Psoas muscle (tissue), 8 donors: Measurements from ENCODE around the gene SEC24A. TPM values are rescaled to one million over a fixed set of nuclear protein-coding genes. Genes with fewer than 3 reads are reported as not detected.
"Not testable (repeated sequence)": the region's sequence is repeated elsewhere in the genome, so short reads cannot be mapped to it uniquely, and the experiment has no call there.

Experiments
- ATAC-seq, 4 donors: fragments of 200-7000 bp; cut with Tn5 transposase; one replicate each; pipeline ENCODE4 v1.9.1; 2020; ENCODE audit warnings: moderate library complexity in 3 of 4, mild to moderate bottlenecking in 2 of 4
- DNase-seq, 2 donors: peaks; one replicate each; pipeline ENCODE4 v3.0.0-alpha.2; 2020
- H3K27ac ChIP-seq: fragments of 200-600 bp; one replicate; pipeline ENCODE4 v1.8.0; 2022
- H3K27me3 ChIP-seq, 3 donors: fragments of 200-600 bp in 1 of 3; one replicate each; pipeline versions ENCODE4 v1.6.1 to v1.8.0; 2013 to 2022; ENCODE audit warnings: low read length in 2 of 3, mild to moderate bottlenecking in 2 of 3, moderate library complexity in 1 of 3; ENCODE audit not compliant: insufficient read depth in 3 of 3
- H3K36me3 ChIP-seq, 2 donors: fragments of 200-600 bp in 1 of 2; one replicate each; pipeline versions ENCODE4 v1.6.1 to v1.8.0; 2013 to 2022; ENCODE audit warnings: low read depth in 1 of 2, mild to moderate bottlenecking in 1 of 2, moderate library complexity in 1 of 2; ENCODE audit not compliant: insufficient read depth in 1 of 2
- H3K4me1 ChIP-seq: fragments of 200-600 bp; one replicate; pipeline ENCODE4 v1.8.0; 2022
- H3K4me3 ChIP-seq: fragments of 200-600 bp; one replicate; pipeline ENCODE4 v1.8.0; 2022; ENCODE audit warnings: mild to moderate bottlenecking
- H3K9me3 ChIP-seq: fragments of 200-600 bp; one replicate; pipeline ENCODE4 v1.8.0; 2022
- WGBS, 3 donors: extraction: QIAGEN DNeasy Blood & Tissue Kit; methylation state at CpG; one replicate each; pipeline versions ENCODE4 v1.1.6 to v1.1.7; 2013; 5-methylcytosine and 5-hydroxymethylcytosine counted together
- intact Hi-C, 2 donors: fragments of 100-400 bp; cut with DNase I; formaldehyde crosslinking; loops; one replicate each; pipeline versions ENCODE4 v1.11.0 to v1.14.2; 2022
- polyA plus RNA-seq, 3 donors: library from polyadenylated mRNA; stranded (reverse); fragments of 200-250 nt; gene quantifications; one replicate each; pipeline ENCODE4 v1.2.3, GENCODE V29; 2013
- total RNA-seq, 4 donors: library from RNA; stranded (reverse); fragmentation: NEBNext Ultra II Directional in 2 of 4; extraction: Animal tissue kit (Norgen Biotek cat#: 25700) in 2 of 4; gene quantifications; one replicate each; pipeline versions ENCODE4 v1.2.1 to v1.2.4, GENCODE V29; 2021 to 2023
- TF ChIP-seq, protein P1 (sequence below): fragments of 200-600 bp; IDR thresholded peaks from one replicate; pipeline ENCODE4 v1.8.0; 2022; ENCODE audit warnings: antibody characterized with exemption
- donor health status: healthy with polysubstance abuse.
- donor health status: DM: no; HTN: no; CAD: no; lungs with moderate emphysema.
- donor health status: Bipolar disorder and iron deficiency.
- donor health status: healthy.
- donor health status: DM: yes; HTN: yes; CAD: no.
- donor health status: DM: no; HTN: no; CAD: no.
- donor health status: DM: no; HTN: no; CAD: no.
- donor health status: DM: yes; HTN: yes; CAD: no.

SEC24A gene
- total and polyA plus RNA-seq, 7 donors, result 5.7 to 25.2 (median 16.9) TPM

DNA sequence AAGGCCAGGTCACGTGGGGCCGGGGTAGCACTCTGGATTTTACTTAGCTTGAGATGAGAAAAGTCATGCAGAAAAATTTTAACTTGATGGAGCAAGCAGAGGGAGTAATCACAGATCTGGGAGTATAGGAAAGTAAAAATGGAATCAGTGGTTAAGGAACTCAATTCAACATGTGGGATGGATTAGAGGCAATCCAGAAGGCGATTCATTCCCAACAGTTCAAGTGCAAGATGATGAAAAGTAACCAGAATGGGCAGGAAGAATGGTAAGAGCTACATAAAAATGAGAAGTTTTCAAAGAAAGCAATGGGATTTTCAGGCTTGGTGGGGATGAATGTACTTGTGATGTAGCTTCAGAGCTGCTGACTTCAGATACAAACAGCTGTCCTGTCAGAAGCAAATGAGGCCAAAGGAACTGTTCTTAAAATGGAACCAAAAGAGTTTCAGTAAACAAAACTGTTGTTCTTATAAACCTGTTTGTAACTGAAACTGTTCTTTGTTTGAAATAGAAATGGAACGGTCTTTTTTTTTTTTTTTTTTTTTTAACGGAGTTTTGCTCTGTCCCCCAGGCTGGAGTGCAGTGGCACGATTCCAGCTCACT is 5.6 kb upstream of the SEC24A start:
- H3K4me1 ChIP-seq, result peaks cover 5% of the 10 kb centered on the region
- TF ChIP-seq, protein P1, sequence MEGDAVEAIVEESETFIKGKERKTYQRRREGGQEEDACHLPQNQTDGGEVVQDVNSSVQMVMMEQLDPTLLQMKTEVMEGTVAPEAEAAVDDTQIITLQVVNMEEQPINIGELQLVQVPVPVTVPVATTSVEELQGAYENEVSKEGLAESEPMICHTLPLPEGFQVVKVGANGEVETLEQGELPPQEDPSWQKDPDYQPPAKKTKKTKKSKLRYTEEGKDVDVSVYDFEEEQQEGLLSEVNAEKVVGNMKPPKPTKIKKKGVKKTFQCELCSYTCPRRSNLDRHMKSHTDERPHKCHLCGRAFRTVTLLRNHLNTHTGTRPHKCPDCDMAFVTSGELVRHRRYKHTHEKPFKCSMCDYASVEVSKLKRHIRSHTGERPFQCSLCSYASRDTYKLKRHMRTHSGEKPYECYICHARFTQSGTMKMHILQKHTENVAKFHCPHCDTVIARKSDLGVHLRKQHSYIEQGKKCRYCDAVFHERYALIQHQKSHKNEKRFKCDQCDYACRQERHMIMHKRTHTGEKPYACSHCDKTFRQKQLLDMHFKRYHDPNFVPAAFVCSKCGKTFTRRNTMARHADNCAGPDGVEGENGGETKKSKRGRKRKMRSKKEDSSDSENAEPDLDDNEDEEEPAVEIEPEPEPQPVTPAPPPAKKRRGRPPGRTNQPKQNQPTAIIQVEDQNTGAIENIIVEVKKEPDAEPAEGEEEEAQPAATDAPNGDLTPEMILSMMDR, result no peak
- whole genome bisulfite sequencing, 3 donors, result 73 to 83% (median 78%) methylated on average over 6 of the region's 6 CpGs
- DNase-seq (no peak), ATAC-seq (no peak)
- intact Hi-C loops, result no loop called here
- H3K27me3 ChIP-seq, result no peaks in the 10 kb centered on the region
- H3K27ac ChIP-seq, result no peak overlapping the region
- H3K36me3 ChIP-seq, result no peaks in the 10 kb centered on the region
- no peak overlapping the region for H3K4me3 ChIP-seq
- no peaks in the 10 kb centered on the region for H3K9me3 ChIP-seq

DNA sequence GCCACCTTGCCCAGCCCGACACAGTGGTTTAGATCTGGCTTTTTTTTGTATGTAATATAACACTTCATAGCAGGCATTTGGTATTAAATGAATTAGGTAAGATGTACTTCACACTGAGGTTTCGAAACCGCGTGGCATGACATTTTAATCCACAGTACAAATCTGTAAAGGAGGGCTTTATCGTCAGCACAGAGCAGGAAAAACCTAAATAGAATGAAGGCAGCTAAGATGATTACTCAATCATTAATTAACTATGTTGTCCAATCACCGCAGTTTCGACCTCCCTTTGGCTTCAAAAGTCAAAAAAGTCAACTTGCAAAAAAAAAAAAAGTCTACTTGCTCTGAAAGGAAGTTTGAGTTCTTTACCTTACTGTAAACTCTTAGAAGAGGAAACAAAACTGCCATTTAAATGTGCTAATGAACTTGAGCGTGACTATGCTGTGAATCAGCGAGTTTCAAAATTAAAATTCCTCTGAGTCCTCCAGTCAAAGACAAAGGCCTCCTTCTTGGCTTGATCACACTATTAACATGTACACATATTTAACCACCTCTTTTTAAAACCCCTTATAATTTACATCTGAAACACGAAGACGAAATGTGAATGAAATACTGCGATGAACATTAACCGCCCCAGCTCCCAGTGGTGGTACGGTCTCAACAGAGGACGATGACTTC is 698 bp upstream of the SEC24A start:
- 3 to 5% (median 4%) methylated on average over 15 of the region's 15 CpGs for WGBS, 3 donors
- ATAC-seq (peak; percentile 13 to 67 (median 55)), DNase-seq (peak; percentile 25 to 58)
- no peaks in the 10 kb centered on the region for H3K27me3 ChIP-seq
- peak overlapping the region; percentile 98 for H3K4me3 ChIP-seq
- intact Hi-C loops, result loop anchor here (2.0 to 5.0 kb wide), 2 partner anchors 15 to 121 kb away; partner anchors contain the start of genes SAR1B (in 2 of the 2) and JADE2 (in 1 of the 2)
- peaks cover 0 to 7% of the 10 kb centered on the region in 2 donors for H3K36me3 ChIP-seq
- H3K9me3 ChIP-seq, result no peaks in the 10 kb centered on the region
- TF ChIP-seq, protein P1, result no peak
- H3K4me1 ChIP-seq, result peaks cover 26% of the 10 kb centered on the region
- H3K27ac ChIP-seq, result peak overlapping the region; percentile 99

DNA sequence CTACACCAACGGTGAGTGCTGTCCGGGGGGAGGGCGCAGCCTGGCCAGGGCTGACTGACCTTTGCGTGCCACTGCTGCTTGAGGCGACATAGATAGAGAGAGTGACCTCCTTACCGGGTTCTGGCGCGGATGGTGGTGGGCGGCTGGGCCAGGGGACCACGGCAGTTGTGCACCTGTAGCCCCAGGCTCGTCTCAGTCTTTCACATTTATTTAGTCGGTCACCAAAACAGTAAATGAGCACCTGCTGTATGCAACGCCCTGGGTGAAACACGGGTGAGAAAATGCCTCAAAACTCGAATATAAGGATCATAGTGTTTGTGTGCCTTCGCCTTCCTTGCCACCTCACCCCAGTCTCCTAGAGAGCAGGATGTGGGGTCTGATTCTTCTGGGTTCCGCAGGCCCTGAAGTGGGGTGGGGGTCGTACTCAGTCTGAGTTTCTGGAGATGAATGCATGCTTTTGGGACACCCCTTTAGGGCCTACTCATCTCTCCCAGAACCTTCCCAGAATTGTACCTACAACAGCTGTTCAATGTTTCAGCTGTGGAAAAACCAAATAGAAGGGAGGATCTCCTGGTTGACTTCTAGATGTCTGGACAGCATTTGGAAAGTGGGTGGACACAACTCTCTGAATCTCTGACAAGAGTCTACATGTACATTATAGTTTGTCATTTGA is 714 bp downstream of the SEC24A start:
- Histone ChIP-seq H3K4me1 (peaks cover 26% of the 10 kb centered on the region), H3K27ac (peak overlapping the region; percentile 99), H3K27me3 (no peaks in the 10 kb centered on the region), H3K9me3 (no peaks in the 10 kb centered on the region), H3K4me3 (peak overlapping the region; percentile 98), H3K36me3 (peaks cover 0 to 9% of the 10 kb centered on the region in 2 donors)
- intact Hi-C loops, result loop anchor here (2.0 to 5.0 kb wide), 2 partner anchors 16 to 122 kb away; partner anchors contain the start of genes SAR1B (in 2 of the 2) and JADE2 (in 1 of the 2)
- WGBS, 3 donors, result 0 to 1% (median 1%) methylated on average over 18 of the region's 18 CpGs
- TF ChIP-seq, protein P1, result no peak
- DNase-seq (peak; percentile 37 to 64), ATAC-seq (peak; percentile 33 to 58 (median 44))

DNA sequence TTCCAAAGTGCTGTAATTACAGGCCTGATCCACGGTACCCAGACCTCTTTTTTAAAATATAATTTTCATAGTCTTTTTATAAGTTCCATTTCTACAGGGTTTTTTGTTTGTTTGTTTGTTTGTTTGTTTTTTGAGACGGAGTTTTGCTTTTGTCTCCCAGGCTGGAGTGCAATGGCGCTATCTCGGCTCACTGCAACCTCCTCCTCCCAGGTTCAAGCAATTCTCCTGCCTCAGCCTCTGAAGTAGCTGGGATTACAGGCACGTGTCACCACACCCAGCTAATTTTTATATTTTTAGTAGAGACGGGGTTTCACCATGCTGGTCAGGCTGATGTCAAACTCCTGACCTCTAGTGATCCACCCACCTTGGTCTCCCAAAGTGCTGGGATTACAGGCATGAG is 2.1 kb downstream of the SEC24A start:
- H3K9me3 ChIP-seq, ATAC-seq, DNase-seq, H3K27me3 ChIP-seq, intact Hi-C loops: not testable (repeated sequence)
- H3K4me1 ChIP-seq, result peaks cover 26% of the 10 kb centered on the region
- H3K27ac ChIP-seq, result peak overlapping the region; percentile 99
- peak overlapping the region; percentile 98 for H3K4me3 ChIP-seq
- H3K36me3 ChIP-seq, result peaks cover 0 to 15% of the 10 kb centered on the region in 2 donors
- WGBS, 3 donors, result 51 to 64% (median 51%) methylated on average over 6 of the region's 6 CpGs

DNA sequence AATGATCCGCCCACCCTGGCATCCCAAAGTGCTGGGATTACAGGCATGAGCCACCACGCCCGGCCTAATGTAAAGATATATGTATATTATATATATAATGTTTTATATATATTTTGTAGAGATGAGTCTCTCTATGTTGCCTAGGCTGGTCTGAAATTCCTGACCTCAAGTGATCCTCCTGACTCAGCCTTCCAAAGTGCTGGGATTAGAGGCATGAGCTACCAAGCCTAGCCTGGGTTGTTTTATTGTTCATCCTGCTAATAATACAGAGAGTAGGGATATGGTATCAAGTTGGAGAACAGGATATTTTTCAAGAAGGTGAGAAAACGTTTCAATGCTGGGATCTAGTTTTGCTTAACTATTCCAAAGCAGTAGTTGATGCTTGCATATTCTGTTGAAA is 2.9 kb downstream of the SEC24A start:
- intact Hi-C loops, result no loop called here
- peaks cover 26% of the 10 kb centered on the region for H3K4me1 ChIP-seq
- peaks cover 0 to 15% of the 10 kb centered on the region in 2 donors for H3K36me3 ChIP-seq
- WGBS, 3 donors, result 80 to 83% (median 81%) methylated on average over 4 of the region's 4 CpGs
- ATAC-seq (no peak), DNase-seq (no peak)
- H3K4me3 ChIP-seq, result no peak overlapping the region
- peak overlapping the region; percentile 99 for H3K27ac ChIP-seq
- TF ChIP-seq, protein P1, result no peak
- H3K27me3 ChIP-seq, result no peaks in the 10 kb centered on the region
- no peaks in the 10 kb centered on the region for H3K9me3 ChIP-seq
